ENCODE data around the gene SLC25A19.
A peak's percentile ranks its signal among the peaks of the same experiment; 100 is the strongest.

SLC25A19 gene

DNA sequence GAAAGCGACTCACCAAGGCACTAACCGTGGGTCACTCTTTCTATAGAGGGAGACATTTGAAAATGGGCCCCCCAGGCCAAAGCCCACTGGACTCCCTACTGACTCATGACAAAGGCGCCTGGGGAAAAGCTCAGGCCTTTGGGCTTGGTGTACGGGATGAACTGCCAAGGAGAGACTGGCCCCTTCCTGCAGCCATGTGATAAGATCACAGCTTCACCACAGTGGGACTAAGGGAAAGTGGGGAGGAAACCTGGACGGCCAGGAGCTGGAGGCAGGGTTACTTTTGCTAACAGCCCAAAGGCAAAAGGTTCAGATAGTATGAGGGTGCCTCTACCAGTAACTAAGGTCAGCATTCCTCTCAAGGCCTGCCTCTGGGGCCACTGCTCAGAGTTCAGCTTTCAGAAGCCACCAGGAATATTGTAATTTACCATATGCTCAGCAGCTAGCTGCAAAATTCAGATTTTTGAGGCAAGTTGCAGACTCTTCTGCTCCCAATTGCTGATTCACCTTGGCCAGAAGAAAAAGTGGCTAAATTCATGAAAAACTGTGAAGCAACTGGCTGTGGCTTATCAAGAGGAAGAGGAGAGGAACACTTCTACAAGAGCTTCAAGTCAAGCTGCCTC, 37.1 kb upstream of the SLC25A19 start:
- H3K4me3 ChIP-seq (replicated peaks; ENCODE audit: low read depth, low read length), result no peak overlapping the region
- DNase-seq (ENCODE audit: extremely low read depth, low read depth), result peak; percentile 14
- no peak for TF ChIP-seq CTCF (IDR thresholded peaks at IDR 0.05; ENCODE audit: low read depth, low read length, missing control alignments)

GRCh38 chr17:75325827-75326225, 36.6 kb upstream of the SLC25A19 start:
- TF ChIP-seq CTCF (IDR thresholded peaks at IDR 0.05; ENCODE audit: low read depth, low read length, missing control alignments), result no peak
- DNase-seq (ENCODE audit: extremely low read depth, low read depth), result peak; percentile 78
- no peak overlapping the region for H3K4me3 ChIP-seq (replicated peaks; ENCODE audit: low read depth, low read length)

DNA sequence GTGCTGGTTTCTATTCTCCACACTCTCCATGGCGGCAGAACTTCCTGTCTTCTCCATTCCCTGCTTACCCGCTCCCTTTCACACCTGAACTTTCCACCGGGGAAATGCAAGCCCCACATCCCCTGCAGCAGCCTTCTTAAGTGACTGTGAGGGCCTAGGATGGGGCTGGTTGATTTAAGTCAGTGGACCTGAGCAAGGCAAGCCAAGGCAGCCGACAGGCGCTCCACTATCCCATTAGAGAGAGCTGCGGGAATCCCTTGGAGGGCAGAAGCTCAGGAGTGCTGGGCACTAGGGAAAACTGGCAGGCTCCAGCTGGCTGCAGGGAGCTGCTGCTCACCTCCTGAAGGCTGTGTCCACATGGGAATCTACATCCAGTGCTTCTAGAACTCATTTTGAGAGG, 36.1 kb upstream of the SLC25A19 start:
- no peak for DNase-seq (ENCODE audit: extremely low read depth, low read depth)
- H3K4me3 ChIP-seq (replicated peaks; ENCODE audit: low read depth, low read length), result no peak overlapping the region
- TF ChIP-seq CTCF (IDR thresholded peaks at IDR 0.05; ENCODE audit: low read depth, low read length, missing control alignments), result no peak

DNA sequence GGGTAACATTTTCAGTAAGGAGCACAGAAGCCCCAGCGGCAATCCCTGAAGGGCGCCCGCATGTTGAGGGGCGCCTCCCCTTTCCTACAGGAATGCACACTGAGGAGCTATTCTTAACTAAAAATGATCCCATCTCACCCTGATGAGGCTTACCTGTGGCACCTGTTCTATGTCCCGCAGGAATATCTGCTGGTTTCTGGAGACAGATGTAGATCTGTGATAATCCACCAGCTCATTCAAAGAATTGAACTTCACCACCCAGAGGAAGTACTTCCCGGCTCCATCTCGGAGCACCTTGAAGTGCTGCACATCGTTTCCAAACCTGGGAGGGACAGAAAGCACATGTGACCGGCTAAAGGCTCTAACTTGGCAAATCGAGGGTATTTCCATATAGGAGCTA, 32.3 kb upstream of the SLC25A19 start:
- no peak for TF ChIP-seq CTCF (IDR thresholded peaks at IDR 0.05; ENCODE audit: low read depth, low read length, missing control alignments)
- DNase-seq (ENCODE audit: extremely low read depth, low read depth), result no peak
- H3K4me3 ChIP-seq (replicated peaks; ENCODE audit: low read depth, low read length), result no peak overlapping the region

DNA sequence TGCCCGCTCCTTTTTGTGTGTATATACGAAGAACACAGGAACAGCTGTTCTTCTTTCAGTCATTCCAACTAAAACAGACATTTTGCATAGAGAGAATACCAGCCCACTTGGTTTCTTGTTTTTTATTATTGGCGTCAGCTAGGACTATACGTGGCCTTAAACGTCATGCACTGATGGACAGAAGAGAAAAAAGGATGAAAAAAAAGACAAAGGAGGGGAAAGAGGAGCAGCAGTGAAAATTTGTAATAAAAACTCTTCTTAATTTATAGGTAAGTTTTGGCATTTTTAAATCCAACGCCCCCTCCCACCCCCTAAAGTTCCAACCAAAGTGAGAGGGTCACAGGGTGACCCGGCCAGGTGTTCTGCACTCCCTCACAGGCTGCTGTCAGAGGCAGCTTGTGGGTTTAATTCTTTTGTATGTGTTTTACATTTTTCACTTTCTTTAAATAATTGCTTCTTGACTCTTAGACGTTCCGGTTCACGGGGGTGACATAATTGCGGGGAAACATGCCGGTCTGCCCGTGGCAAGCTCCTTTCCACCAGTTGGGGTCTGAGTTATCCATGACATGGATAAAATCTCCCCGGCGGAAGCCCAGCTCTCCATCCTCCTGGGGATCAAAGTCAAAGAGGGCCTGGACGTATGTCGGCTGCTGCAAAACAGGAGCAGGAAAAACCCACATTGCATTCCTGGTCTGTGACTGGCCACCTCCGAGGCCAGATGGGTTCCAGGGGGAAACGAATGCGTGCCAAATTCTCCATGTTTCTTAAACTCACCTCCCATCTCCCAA, 30.9 kb upstream of the SLC25A19 start:
- TF ChIP-seq CTCF (IDR thresholded peaks at IDR 0.05; ENCODE audit: low read depth, low read length, missing control alignments), result no peak
- DNase-seq (ENCODE audit: extremely low read depth, low read depth), result peak; percentile 17

DNA sequence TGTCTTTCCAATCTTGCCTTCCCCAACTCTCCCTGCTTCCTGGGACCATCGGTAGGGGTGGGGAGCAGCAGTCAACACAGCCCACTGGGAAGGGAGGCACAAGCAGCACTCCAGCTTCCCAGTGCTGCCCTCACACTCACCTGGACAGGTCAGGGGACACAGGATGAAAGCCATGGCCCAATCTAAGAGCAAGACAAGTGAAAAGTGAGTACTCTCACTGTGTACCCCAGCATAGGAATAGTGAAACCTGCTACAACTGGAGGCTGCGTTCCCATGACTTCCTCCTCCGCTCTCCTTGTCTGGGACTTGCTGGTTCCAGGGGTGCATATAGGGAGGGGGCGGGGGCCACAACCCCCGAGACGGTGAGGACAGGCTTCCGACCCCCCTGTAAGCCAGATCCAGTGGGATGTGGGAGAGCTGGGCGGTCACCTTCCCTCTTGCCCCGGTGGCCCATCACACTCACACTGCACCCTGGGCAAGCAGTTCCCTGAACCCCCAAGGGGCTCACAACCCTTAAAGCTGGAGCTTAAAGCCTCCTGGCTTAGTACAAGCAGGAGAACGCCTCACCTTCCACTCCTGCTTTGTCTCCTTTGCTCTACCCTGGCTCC, 29.5 kb upstream of the SLC25A19 start:
- H3K4me3 ChIP-seq (replicated peaks; ENCODE audit: low read depth, low read length), result no peak overlapping the region
- no peak for DNase-seq (ENCODE audit: extremely low read depth, low read depth)
- TF ChIP-seq CTCF (IDR thresholded peaks at IDR 0.05; ENCODE audit: low read depth, low read length, missing control alignments), result no peak

More for the DNA sequence above, 30.9 kb upstream of the SLC25A19 start:
- H3K4me3 ChIP-seq (replicated peaks; ENCODE audit: low read depth, low read length), result no peak overlapping the region

Data from HFF-Myc (cell line).